GM18526 (cell line): Measurements from ENCODE around the gene MTRF1L.

Experiments
- POLR2A ChIP-seq: IDR thresholded peaks from 3 replicates; pipeline ENCODE4 v1.6.1; 2011; ENCODE audit not compliant: insufficient read length; ENCODE audit errors: extremely low read depth

Gene MTRF1L

GRCh38 chr6:152981989-152982903 is 20.3 kb downstream of the MTRF1L start:
- no peak for TF ChIP-seq POLR2A

- no peak for TF ChIP-seq POLR2A
Measured at GRCh38 chr6:152981219-152981618, 21.3 kb downstream of the MTRF1L start.

GRCh38 chr6:152980656-152981055 is 21.9 kb downstream of the MTRF1L start:
- TF ChIP-seq POLR2A: no peak

GRCh38 chr6:152979116-152979515 is 23.4 kb downstream of the MTRF1L start:
- no peak for TF ChIP-seq POLR2A

GRCh38 chr6:152978058-152978457 is 24.5 kb downstream of the MTRF1L start:
- no peak for TF ChIP-seq POLR2A

- no peak for TF ChIP-seq POLR2A
Measured at GRCh38 chr6:152977556-152977955, 25.0 kb downstream of the MTRF1L start.

GRCh38 chr6:152976749-152977148 is 25.8 kb downstream of the MTRF1L start:
- TF ChIP-seq POLR2A: no peak

- TF ChIP-seq POLR2A: no peak
Measured at GRCh38 chr6:152975204-152975915, 27.1 kb downstream of the MTRF1L start.

GRCh38 chr6:152973916-152974315 is 28.6 kb downstream of the MTRF1L start:
- no peak for TF ChIP-seq POLR2A

- no peak for TF ChIP-seq POLR2A
Measured at GRCh38 chr6:152969688-152970418, 32.7 kb downstream of the MTRF1L start.

- no peak for TF ChIP-seq POLR2A
Measured at GRCh38 chr6:152959333-152959732, 43.2 kb downstream of the MTRF1L start.

GRCh38 chr6:152957796-152958195 is 44.7 kb downstream of the MTRF1L start:
- no peak for TF ChIP-seq POLR2A

- TF ChIP-seq POLR2A: no peak
Measured at GRCh38 chr6:152954443-152954842, 48.1 kb downstream of the MTRF1L start.

- no peak for TF ChIP-seq POLR2A
Measured at GRCh38 chr6:152952866-152953509, 49.5 kb downstream of the MTRF1L start.

GRCh38 chr6:152952045-152952444 is 50.5 kb downstream of the MTRF1L start:
- TF ChIP-seq POLR2A: no peak
